NT2/D1 (cell line): ENCODE data around the gene HSPA1B.
"Not testable (repeated sequence)": the region's sequence is repeated elsewhere in the genome, so short reads cannot be mapped to it uniquely, and the experiment has no call there.

ENCODE experiments used
- DNase-seq: peaks from one replicate; pipeline ENCODE4 v3.0.0-alpha.2; 2011; ENCODE audit warnings: low read depth, low spot score
- H3K27me3 ChIP-seq: 2 replicates; pipeline ENCODE4 v1.6.0; 2011; ENCODE audit warnings: mild to moderate bottlenecking; ENCODE audit not compliant: insufficient read length, insufficient read depth
- H3K36me3 ChIP-seq: 2 replicates; pipeline ENCODE4 v1.6.1; 2011; ENCODE audit warnings: mild to moderate bottlenecking, low read length, mixed read lengths; ENCODE audit not compliant: insufficient read depth, insufficient read length
- H3K4me1 ChIP-seq: 2 replicates; pipeline ENCODE4 v1.5.1; 2011; ENCODE audit not compliant: insufficient read depth, insufficient read length
- H3K4me3 ChIP-seq: 2 replicates; pipeline ENCODE4 v1.5.1; 2011; ENCODE audit warnings: low read depth; ENCODE audit not compliant: insufficient read length
- H3K9ac ChIP-seq: 2 replicates; pipeline ENCODE4 v1.6.0; 2011; ENCODE audit warnings: low read depth; ENCODE audit not compliant: insufficient read length
- H3K9me3 ChIP-seq: 2 replicates; pipeline ENCODE4 v1.5.1; 2011; ENCODE audit warnings: mild to moderate bottlenecking, low read length; ENCODE audit not compliant: insufficient read depth
- SUZ12 ChIP-seq: IDR thresholded peaks from 2 replicates; pipeline ENCODE4 v1.6.1; 2011; ENCODE audit not compliant: insufficient read length, insufficient read depth; ENCODE audit errors: extremely low read depth
- YY1 ChIP-seq: IDR thresholded peaks from 2 replicates; pipeline ENCODE4 v1.6.1; 2011; ENCODE audit not compliant: insufficient read length, insufficient read depth
- ZNF274 ChIP-seq: IDR thresholded peaks from 2 replicates; pipeline ENCODE4 v1.6.1; 2011; ENCODE audit warnings: mild to moderate bottlenecking, low read depth, low read length

Gene HSPA1B

DNA sequence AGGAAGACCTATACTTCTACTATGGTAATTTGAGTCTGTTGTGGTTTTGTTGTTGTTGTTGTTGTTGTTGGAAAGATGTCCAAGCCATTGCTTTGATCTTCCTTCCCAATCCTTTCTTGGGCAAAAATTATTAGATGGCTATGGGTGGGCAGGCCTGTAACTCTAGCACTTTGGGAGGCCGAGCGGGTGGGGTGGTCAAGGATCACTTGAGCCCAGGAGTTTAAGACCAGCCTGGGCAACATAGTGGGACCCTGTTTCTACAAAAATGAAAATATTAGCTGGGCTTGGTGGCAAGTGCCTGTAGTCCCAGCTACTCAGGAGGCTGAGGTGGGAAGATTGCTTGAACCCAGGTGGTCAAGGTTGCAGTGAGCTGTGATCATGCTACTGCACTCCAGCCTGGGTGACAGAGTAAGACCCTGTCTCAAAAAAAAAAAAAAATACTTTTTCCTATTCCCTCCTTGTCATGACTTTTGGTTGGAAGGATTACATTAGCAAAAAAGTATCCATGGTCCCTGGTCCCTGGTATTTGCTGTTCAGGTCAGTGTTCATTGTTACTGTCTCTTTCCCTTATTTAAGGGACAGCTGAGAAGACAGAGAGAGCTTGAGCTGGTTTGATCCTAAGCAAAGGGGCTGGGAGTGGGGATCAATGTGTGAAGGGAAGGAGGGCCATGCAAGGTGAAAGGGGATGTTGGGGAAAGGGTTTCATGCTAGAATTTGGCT, 23.4 kb downstream of the HSPA1B start:
- TF ChIP-seq SUZ12 (no peak), ZNF274 (no peak), YY1 (no peak)
- no peak overlapping the region for H3K4me3 ChIP-seq
- no peaks in the 10 kb centered on the region for H3K4me1 ChIP-seq
- peaks cover 18% of the 10 kb centered on the region; the same call in 1 of the 2 replicates for H3K9me3 ChIP-seq
- no peaks in the 10 kb centered on the region for H3K36me3 ChIP-seq
- no peaks in the 10 kb centered on the region for H3K27me3 ChIP-seq
- DNase-seq = no peak
- H3K9ac ChIP-seq = no peak overlapping the region

DNA sequence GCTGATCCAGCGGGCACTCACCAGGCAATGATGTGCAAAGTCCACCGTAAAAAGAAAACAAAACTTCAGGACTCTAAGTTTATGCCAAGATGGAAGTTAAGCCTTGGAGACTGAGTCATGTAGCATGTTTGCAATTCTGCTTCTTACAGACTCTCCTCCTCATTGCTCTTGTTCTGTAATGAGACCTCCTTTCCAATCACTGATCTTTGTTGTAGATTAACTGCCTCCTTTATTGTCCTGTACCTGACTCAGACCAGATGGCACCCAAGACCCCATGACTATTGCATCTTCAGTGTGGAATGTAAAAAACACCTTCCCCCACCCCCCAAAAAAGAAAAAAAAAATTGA, 23.9 kb downstream of the HSPA1B start:
- no peak overlapping the region for H3K9ac ChIP-seq
- H3K4me1 ChIP-seq = no peaks in the 10 kb centered on the region
- no peak overlapping the region for H3K4me3 ChIP-seq
- peaks cover 18% of the 10 kb centered on the region; the same call in 1 of the 2 replicates for H3K9me3 ChIP-seq
- no peaks in the 10 kb centered on the region for H3K27me3 ChIP-seq
- H3K36me3 ChIP-seq = no peaks in the 10 kb centered on the region
- DNase-seq = no peak
- TF ChIP-seq YY1 (no peak), ZNF274 (no peak), SUZ12 (no peak)

DNA sequence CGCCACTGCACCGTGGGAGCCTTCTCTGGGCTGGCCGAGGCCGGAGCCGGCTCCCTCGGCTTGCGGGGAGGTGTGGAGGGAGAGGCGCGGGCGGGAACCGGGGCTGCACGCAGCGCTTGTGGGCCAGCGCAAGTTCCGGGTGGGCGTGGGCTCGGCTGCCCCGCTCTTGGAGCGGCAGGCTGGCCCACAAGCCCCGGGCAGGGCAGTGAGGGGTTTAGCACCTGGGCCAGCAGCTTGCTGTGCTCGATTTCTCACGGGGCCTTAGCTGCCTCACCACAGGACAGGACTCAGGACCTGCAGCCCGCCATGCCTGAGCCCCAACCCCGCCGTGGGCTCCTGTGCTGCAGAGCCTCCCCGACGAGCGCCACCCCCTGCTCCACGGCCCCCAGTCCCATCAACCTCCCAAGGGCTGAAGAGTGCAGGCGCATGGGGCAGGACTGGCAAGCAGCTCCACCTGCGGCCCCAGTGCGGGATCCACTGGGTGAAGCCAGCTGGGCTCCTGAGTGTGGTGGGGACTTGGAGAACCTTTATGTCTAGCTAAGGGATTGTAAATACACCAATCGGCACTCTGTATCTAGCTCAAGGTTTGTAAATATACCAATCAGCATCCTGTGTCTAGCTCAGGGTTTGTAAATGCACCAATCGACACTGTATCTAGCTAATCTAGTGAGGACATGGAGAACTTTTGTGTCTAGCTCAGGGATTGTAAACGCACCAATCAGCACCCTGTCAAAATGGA, 24.6 kb downstream of the HSPA1B start:
- H3K4me3 ChIP-seq, H3K4me1 ChIP-seq, DNase-seq, H3K36me3 ChIP-seq, H3K9ac ChIP-seq, H3K27me3 ChIP-seq: not testable (repeated sequence)
- peaks cover 18% of the 10 kb centered on the region; the same call in 1 of the 2 replicates for H3K9me3 ChIP-seq

DNA sequence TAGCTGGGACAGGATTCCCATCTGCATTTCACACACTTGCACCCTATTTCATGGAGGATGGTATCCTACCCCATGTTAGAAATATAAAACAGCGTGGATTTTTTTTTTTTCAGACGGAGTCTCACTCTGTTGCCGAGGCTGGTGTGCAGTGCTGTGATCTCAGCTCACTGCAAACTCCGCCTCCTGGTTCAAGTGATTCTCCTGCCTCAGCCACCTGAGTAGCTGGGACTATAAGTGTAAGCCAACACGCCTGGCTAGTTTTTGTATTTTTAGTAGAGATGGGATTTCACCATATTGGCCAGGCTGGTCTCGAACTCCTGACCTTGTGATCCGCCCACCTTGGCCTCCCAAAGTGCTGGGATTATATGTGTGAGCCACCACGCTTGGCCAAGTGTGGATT, 30.2 kb downstream of the HSPA1B start:
- H3K9ac ChIP-seq, DNase-seq, H3K27me3 ChIP-seq, H3K4me1 ChIP-seq, H3K4me3 ChIP-seq, H3K9me3 ChIP-seq: not testable (repeated sequence)
- H3K36me3 ChIP-seq = peaks cover 33% of the 10 kb centered on the region

DNA sequence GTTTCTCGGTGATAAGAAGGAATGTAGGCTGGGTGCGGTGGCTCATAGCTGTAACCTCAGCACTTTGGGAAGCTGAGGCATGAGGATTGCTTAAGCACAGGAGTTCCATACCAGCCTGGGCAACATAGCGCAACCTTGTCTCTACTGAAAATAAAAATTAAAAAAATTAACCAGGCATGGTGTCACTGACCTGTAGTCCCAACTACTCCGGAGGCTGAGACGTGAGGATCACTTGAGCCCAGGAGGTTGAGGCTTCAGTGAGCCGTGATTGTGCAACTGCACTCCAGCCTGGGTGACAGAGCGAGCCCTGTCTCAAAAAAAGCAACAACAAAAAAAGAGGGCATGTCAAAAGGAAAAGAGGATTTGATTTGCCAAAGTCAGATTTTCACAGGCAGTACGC, 31.2 kb downstream of the HSPA1B start:
- Histone ChIP-seq H3K27me3 (no peaks in the 10 kb centered on the region), H3K4me3 (no peak overlapping the region), H3K9ac (no peak overlapping the region), H3K9me3 (peaks cover 6% of the 10 kb centered on the region; the same call in 1 of the 2 replicates), H3K4me1 (peaks cover 1% of the 10 kb centered on the region), H3K36me3 (peaks cover 33% of the 10 kb centered on the region)
- no peak for TF ChIP-seq ZNF274
- no peak for TF ChIP-seq YY1
- TF ChIP-seq SUZ12 = no peak
- no peak for DNase-seq

DNA sequence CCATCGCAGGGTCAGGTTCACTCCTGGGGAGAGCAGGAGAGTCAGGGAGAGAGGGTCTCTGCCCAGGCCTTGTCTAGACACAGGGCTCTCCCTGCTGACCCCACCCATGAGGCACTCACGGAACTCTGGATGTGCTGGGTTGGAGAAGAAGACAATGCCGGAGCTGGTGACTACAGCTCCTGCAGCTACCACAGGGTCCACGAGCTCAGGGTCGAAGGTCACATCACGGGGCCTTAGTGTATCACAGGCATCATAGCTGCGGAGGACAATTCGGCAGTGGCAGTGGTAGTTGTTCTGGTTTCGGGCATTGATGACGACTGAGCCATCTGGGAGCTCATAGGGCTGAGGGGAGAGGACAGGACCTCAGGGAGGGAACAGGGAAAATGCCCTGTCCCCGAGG, 32.4 kb downstream of the HSPA1B start:
- no peak for DNase-seq
- peaks cover 33% of the 10 kb centered on the region for H3K36me3 ChIP-seq
- TF ChIP-seq ZNF274 (no peak), SUZ12 (no peak), YY1 (no peak)
- H3K27me3 ChIP-seq = no peaks in the 10 kb centered on the region
- no peak overlapping the region for H3K4me3 ChIP-seq
- H3K9me3 ChIP-seq = peaks cover 6% of the 10 kb centered on the region; the same call in 1 of the 2 replicates
- no peak overlapping the region for H3K9ac ChIP-seq
- peaks cover 4% of the 10 kb centered on the region for H3K4me1 ChIP-seq

DNA sequence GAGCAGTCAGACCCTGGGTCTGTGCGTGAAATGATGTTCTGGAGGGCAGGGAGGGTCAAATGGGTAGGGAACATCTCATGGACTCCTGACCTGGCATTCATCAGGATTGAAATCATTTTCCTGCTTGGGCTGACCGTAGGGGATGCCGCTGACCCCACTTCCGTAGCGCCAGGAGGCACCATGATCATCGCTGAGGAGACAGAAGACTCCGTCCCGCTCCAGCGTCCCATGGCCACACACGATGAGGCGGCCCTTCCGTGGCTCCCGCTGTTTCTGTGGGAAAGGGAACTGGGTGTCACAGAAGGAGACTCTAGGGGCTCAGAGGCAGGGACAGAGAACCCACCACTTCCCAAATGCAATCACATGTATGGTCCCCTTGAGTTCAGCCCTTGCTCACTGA, 32.8 kb downstream of the HSPA1B start:
- TF ChIP-seq ZNF274 = no peak
- no peak for TF ChIP-seq SUZ12
- no peak for TF ChIP-seq YY1
- Histone ChIP-seq H3K4me1 (peaks cover 4% of the 10 kb centered on the region), H3K27me3 (no peaks in the 10 kb centered on the region), H3K4me3 (no peak overlapping the region), H3K9me3 (peaks cover 4% of the 10 kb centered on the region; the same call in 1 of the 2 replicates), H3K9ac (no peak overlapping the region), H3K36me3 (peaks cover 33% of the 10 kb centered on the region)
- DNase-seq = no peak
